ENCODE measurements around the gene EEFSEC. TPM values are rescaled to one million over a fixed set of nuclear protein-coding genes. Genes with fewer than 3 reads are reported as not detected.

EEFSEC gene
- total and polyA plus RNA-seq, 2 of the 4 experiments (the other 2 are of a cell fraction), result 4.5 to 9.3 TPM

- Histone ChIP-seq H2BK120ac (ENCODE audit: low read depth, low read length) (no peak overlapping the region), H3K56ac (ENCODE audit: extremely low read depth, insufficient read depth, low read length) (no peak overlapping the region), H2AFZ (replicated peaks; ENCODE audit: low read length, poor library complexity) (peak overlapping the region; percentile 15), H2BK15ac (ENCODE audit: low read depth, low read length) (no peak overlapping the region), H2AK5ac (ENCODE audit: low read depth, low read length) (no peak overlapping the region), H3K4ac (ENCODE audit: low read depth, low read length) (no peak overlapping the region), H3K79me1 (ENCODE audit: low read depth in 1 of 2, low read length in 2 of 2) (no peaks in the 10 kb centered on the region), H4K91ac (ENCODE audit: insufficient read depth, low read depth, low read length) (no peak overlapping the region), H4K5ac (ENCODE audit: low read depth, low read length) (no peak overlapping the region), H3K4me3 (ENCODE audit: insufficient read depth, low read depth, low read length) (no peak overlapping the region), H3K4me1 (ENCODE audit: control insufficient read depth, insufficient read depth, low read length) (peaks cover 2% of the 10 kb centered on the region; the same call in 1 of the 2 replicates), H4K20me1 (ENCODE audit: insufficient read depth, low read length) (no peaks in the 10 kb centered on the region; the same call in 1 of the 2 replicates), H3K9me3 (ENCODE audit: control insufficient read depth, insufficient read depth, low read length) (peaks cover 3% of the 10 kb centered on the region; the same call in 1 of the 2 replicates), H3K14ac (replicated peaks; ENCODE audit: low read depth, low read length) (no peak overlapping the region), H3K18ac (ENCODE audit: low read depth, low read length) (no peak overlapping the region), H2BK20ac (ENCODE audit: low read depth, low read length) (no peak overlapping the region), H3K9ac (ENCODE audit: low read depth, low read length) (no peak overlapping the region), H2BK5ac (ENCODE audit: low read depth, low read length, poor library complexity, severe bottlenecking) (no peak overlapping the region), H3K23ac (ENCODE audit: low read depth, low read length) (no peak overlapping the region), H2AK9ac (replicated peaks; ENCODE audit: low read depth, low read length, poor library complexity) (no peak overlapping the region), H3K27me3 (ENCODE audit: control insufficient read depth, insufficient read depth, low read length) (peaks cover 73% of the 10 kb centered on the region), H4K8ac (ENCODE audit: low read depth in 2 of 2, low read length in 2 of 2) (no peak overlapping the region), H3K36me3 (ENCODE audit: control insufficient read depth, insufficient read depth, low read length) (no peaks in the 10 kb centered on the region), H3K4me2 (ENCODE audit: low read depth, low read length) (no peak overlapping the region), H3K27ac (ENCODE audit: insufficient read depth, low read length) (no peak overlapping the region), H3K9me1 (ENCODE audit: insufficient read depth, low read length) (no peaks in the 10 kb centered on the region)
- ATAC-seq (ENCODE audit: low read depth) (no peak), DNase-seq (no peak)
- TF ChIP-seq MXI1 (IDR thresholded peaks at IDR 0.05; ENCODE audit: borderline replicate concordance, low read depth, low read length) (no peak), RAD21 (IDR thresholded peaks at IDR 0.05; ENCODE audit: low read length) (no peak), USF2 (IDR thresholded peaks at IDR 0.05; ENCODE audit: low read depth, low read length) (no peak), CEBPB (IDR thresholded peaks at IDR 0.05; ENCODE audit: low read depth, low read length) (no peak), BHLHE40 (IDR thresholded peaks at IDR 0.05; ENCODE audit: low read depth, low read length) (no peak), RCOR1 (IDR thresholded peaks at IDR 0.05; ENCODE audit: insufficient replicate concordance, low read length) (no peak), CTCF (conservative IDR thresholded peaks at IDR 0.05; ENCODE audit: low read depth, low read length) (no peak), MAZ (IDR thresholded peaks at IDR 0.05; ENCODE audit: borderline replicate concordance, low read depth, low read length) (no peak), SMC3 (IDR thresholded peaks at IDR 0.05; ENCODE audit: low read depth, low read length) (no peak), ELK1 (IDR thresholded peaks at IDR 0.05; ENCODE audit: borderline replicate concordance, low read depth, low read length) (no peak)
- in situ Hi-C loops (cut with MboI; ENCODE audit: low sequenced_read_pairs), result no loop called here
- dilution Hi-C loops (cut with HindIII; ENCODE audit: low sequenced_read_pairs, unreplicated experiment), result no loop called here
- WGBS, 2 experiments (ENCODE audit: extremely low coverage in 2 of 2, insufficient read length in 1 of 2), result 64% methylated on average over 2 of the region's 6 CpGs; no CpG with 5 or more reads in 1 of the 2 experiments
- intact Hi-C loops (cut with micrococcal nuclease), result no loop called here
- ChIA-PET CTCF (interaction anchor here (0.8 to 1.1 kb wide), 2 partner anchors 9 to 62 kb away, joined by 3 to 4 read pairs; no protein-coding TSS in a partner anchor), POLR2A (ENCODE audit: unreplicated experiment) (no interaction called here)
- no TSS peak for BruUV-seq (replicated peaks)
Measured at GRCh38 chr3:128435058-128435457, 281.8 kb downstream of the EEFSEC start.
